HG02973 (cell line): ENCODE measurements around the gene FOXK2.

Experiments
- ATAC-seq: cut with Tn5 transposase; IDR thresholded peaks from one replicate; pipeline ENCODE4 v1.9.1; 2021; ENCODE audit warnings: moderate library complexity; ENCODE audit not compliant: unreplicated experiment

Gene FOXK2

GRCh38 chr17:82601447-82602000 lies 82.0 kb downstream of the FOXK2 start:
- no peak for ATAC-seq

- ATAC-seq, result no peak
Observed at GRCh38 chr17:82602487-82602886, 83.0 kb downstream of the FOXK2 start.

- no peak for ATAC-seq
Observed at GRCh38 chr17:82602986-82603710, 83.6 kb downstream of the FOXK2 start.

- ATAC-seq, result no peak
Observed at GRCh38 chr17:82603981-82604448, 84.5 kb downstream of the FOXK2 start.

GRCh38 chr17:82604532-82604931 lies 85.0 kb downstream of the FOXK2 start:
- no peak for ATAC-seq

GRCh38 chr17:82605939-82606600 lies 86.5 kb downstream of the FOXK2 start:
- no peak for ATAC-seq

GRCh38 chr17:82608816-82609215 lies 89.3 kb downstream of the FOXK2 start:
- no peak for ATAC-seq

GRCh38 chr17:82609655-82610054 lies 90.1 kb downstream of the FOXK2 start:
- ATAC-seq, result no peak

- ATAC-seq, result no peak
Observed at GRCh38 chr17:82611140-82612058, 91.9 kb downstream of the FOXK2 start.

- no peak for ATAC-seq
Observed at GRCh38 chr17:82613283-82614094, 94.0 kb downstream of the FOXK2 start.

GRCh38 chr17:82614095-82614631 lies 94.6 kb downstream of the FOXK2 start:
- ATAC-seq, result no peak

GRCh38 chr17:82615084-82616020 lies 95.8 kb downstream of the FOXK2 start:
- no peak for ATAC-seq

GRCh38 chr17:82616021-82616711 lies 96.6 kb downstream of the FOXK2 start:
- ATAC-seq, result no peak

- no peak for ATAC-seq
Observed at GRCh38 chr17:82619211-82619610, 99.7 kb downstream of the FOXK2 start.

GRCh38 chr17:82619641-82620040 lies 100.1 kb downstream of the FOXK2 start:
- no peak for ATAC-seq

- no peak for ATAC-seq
Observed at GRCh38 chr17:82623707-82624106, 104.2 kb downstream of the FOXK2 start.

- ATAC-seq, result no peak
Observed at GRCh38 chr17:82627405-82627804, 107.9 kb downstream of the FOXK2 start.

GRCh38 chr17:82629748-82630147 lies 110.2 kb downstream of the FOXK2 start:
- no peak for ATAC-seq
